CD4-positive, alpha-beta T cell treated with Interleukin-6 at 100 ng/mL for 8 hours (primary cell): Measurements from ENCODE around the gene OR6T1.

Experiments
- DNase-seq: peaks from one replicate; pipeline ENCODE4 v3.0.0-alpha.2; 2020; ENCODE audit warnings: mixed read lengths, low spot score

Gene OR6T1, protein sequence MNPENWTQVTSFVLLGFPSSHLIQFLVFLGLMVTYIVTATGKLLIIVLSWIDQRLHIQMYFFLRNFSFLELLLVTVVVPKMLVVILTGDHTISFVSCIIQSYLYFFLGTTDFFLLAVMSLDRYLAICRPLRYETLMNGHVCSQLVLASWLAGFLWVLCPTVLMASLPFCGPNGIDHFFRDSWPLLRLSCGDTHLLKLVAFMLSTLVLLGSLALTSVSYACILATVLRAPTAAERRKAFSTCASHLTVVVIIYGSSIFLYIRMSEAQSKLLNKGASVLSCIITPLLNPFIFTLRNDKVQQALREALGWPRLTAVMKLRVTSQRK

DNA sequence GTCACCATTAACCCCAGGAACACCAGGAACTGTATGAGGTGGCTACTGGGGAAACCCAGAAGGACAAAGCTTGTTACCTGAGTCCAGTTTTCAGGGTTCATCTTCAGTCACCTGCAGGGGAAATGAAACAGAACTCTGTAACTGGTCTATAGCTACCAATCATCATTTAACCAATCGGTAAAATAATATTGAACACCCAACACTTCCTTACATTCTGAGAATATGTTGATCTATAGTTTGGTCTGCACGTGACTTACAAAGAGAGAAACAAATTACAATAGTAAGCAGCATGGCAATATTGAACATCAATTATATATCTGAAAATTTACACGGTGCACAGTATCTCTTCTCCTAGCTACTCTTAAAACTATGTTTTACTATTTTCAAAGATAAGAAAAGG is at the start of gene OR6T1:
OR6T1 (minus strand) TSS at position 101 of the 400 bp plus-strand sequence; CDS start at position 101, 0 bp downstream.
- DNase-seq, result no peak

- DNase-seq, result no peak
These were observed 35.7 kb upstream of the OR6T1 start for GRCh38 chr11:123979311-123979710.

DNA sequence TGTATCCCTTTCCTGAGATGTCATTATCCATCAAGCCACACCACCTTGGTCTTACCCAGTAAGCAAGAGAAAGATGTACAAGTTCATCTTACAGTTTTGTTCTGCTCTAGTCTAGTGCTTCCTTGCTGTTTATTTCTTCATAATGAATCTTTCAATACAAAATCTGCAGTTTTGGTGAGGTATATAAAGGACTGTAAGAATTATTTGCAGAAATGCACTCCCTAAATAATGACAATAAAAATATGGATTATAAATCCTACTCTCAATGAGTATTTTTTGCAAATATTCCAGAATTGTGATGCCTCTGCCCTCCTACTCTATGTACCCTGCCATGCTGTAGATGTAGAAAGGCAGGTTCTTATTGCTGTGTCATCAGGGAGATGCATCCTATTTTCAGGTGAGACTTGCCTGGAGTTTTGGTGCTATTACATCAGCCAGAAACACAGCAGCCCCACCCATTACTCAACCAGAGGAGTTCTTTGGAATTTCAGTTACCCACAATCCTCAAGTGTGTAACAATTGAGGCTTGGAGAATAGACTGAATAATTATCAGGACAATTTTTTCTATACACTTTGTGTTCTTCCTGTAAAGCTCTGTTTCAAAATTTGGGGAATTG is 34.2 kb upstream of the OR6T1 start, which contains the start of gene OR10S1:
OR10S1 (minus strand) TSS at position 51 of the 617 bp plus-strand sequence. CDS start 117 bp downstream, outside the sequence.
- no peak for DNase-seq

DNA sequence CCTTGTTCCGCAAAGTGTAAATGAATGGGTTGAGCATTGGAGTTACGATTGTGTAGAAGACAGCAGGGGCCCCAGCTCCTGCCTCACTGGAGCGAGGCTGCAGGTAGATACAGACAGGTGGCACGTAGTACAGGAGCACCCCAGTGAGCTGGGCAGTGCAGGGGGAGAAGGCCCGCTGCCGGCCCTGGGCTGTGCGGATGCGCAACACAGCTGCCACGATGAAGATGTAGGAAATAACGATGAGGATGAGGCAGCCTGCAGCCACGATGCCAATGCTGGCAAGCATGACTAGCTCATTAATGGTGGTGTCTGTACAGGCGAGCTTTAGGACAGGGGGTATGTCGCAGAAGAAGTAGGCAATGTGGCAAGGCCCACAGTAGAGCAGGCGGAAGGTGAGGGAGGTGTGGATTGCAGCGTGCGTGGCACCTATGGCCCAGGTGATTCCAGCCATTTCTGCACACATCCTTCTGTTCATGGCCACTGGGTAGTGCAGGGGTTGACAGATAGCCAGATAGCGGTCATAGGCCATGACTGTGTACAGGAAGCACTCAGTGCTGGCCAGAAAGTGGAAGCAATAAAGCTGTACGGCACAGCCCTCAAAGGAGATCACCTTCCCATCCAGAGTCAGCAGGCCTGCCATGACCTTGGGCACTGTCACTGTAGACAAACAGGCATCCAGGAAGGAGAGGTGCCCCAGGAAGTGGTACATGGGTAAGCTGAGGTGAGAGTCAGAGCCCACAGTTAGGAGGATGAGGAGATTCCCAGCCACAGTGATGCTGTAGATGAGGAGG is 33.3 kb upstream of the OR6T1 start:
- DNase-seq, result no peak

- DNase-seq, result no peak
These were observed 30.2 kb upstream of the OR6T1 start for GRCh38 chr11:123973816-123974215.

DNA sequence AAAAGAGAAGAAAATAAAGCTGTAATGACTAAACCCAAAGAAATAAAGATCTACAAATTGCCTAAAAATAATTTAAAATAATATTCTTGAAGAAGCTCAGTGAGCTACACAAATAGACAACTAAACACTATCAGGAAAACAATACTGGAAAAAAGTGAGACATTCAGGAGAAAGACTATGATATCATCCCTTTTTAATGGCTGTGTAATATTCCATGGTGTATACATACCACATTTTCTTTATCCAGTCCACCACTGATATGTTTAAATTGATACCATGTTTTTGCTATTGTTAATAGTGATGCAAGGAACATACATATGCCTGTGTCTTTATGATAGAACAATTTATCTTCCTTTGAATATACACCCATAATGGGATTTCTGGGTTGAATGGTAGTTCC is 13.1 kb upstream of the OR6T1 start:
- no peak for DNase-seq

DNA sequence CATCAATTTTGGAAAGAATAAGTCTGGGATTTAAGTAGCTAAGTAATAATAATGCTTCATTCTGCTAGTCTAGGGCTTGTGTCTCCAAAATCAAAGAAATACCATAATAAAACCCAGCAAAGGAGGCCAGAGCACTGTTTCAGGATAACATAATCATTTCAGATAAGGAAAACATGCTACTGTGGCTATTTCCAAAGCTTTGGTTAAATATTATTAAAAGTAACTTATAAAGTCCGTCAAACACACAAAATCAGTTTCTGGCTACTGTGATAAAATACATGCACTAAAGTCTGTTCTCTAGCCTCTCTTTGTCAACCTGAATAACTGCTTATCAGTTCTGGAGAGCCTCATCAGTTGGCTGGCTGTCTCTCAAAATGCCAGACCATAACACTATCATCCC is 1.5 kb upstream of the OR6T1 start:
- no peak for DNase-seq

- DNase-seq, result no peak
These were observed 1.2 kb downstream of the OR6T1 start for GRCh38 chr11:123942413-123942812.

DNA sequence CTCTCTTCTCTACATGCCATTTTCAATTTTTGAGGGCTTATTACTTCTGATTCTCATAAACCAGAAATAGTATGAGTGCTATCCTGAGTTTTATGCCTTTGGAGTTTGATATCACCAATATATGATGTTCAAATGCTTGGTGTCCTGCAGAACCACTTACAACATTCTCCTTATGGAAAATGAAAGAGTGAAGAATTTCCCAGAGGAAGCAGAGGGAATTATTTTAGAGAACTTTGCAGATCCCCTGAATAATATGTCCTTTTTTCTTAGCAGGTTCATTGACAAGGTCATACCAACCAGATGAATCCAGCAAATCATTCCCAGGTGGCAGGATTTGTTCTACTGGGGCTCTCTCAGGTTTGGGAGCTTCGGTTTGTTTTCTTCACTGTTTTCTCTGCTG is 4.3 kb downstream of the OR6T1 start, which contains the start of gene OR4D5:
OR4D5 (plus strand) TSS at position 301 of the 400 bp plus-strand sequence; CDS start at position 301, 0 bp downstream.
- DNase-seq, result no peak

GRCh38 chr11:123924027-123924426 is 19.6 kb downstream of the OR6T1 start:
- no peak for DNase-seq

- no peak for DNase-seq
These were observed 22.7 kb downstream of the OR6T1 start for GRCh38 chr11:123920943-123921342.

DNA sequence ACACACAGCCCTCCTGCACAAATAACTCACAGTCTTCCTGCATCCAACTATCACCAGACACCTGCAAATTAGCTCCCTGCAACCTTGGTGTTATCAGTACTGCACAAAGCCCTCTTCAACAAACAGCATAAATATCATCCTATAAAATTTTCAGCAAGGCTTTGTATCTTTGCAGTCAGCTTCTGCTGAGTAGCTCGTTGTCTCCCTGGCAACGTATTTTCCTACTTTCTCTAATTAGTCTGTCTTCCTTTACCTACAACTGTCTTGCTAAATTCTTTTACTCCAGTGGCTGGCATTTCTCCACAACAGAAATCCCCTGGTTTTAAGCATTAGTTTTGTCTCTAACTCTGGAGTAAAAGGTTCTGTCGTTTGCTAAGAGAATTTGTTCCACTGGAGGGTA is 37.8 kb downstream of the OR6T1 start:
- no peak for DNase-seq

GRCh38 chr11:123904932-123905331 is 38.7 kb downstream of the OR6T1 start:
- DNase-seq, result no peak

- DNase-seq, result no peak
These were observed 39.7 kb downstream of the OR6T1 start for GRCh38 chr11:123903932-123904331.

DNA sequence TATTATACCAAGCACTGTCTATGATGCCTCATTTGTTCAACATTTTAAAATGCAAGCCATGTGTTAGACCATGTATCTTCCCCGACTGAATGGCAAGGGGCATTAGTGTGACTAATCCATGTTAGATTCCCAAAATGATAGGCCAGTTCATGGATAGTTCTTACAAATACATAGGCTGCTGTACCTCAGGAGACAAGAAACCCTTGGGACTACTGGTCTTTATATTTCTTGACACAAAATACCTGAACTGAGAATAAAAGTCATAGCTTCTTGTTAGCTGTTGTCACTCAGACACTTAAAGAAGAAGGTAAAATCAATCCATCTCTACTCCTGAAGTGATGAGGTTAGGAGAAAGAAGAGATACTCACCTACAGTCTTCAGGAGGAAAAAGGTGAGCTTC is 41.8 kb downstream of the OR6T1 start, which contains the start of gene OR8D4:
OR8D4 (plus strand) TSS at position 301 of the 400 bp plus-strand sequence. CDS start 4,265 bp downstream, outside the sequence.
- DNase-seq, result no peak

DNA sequence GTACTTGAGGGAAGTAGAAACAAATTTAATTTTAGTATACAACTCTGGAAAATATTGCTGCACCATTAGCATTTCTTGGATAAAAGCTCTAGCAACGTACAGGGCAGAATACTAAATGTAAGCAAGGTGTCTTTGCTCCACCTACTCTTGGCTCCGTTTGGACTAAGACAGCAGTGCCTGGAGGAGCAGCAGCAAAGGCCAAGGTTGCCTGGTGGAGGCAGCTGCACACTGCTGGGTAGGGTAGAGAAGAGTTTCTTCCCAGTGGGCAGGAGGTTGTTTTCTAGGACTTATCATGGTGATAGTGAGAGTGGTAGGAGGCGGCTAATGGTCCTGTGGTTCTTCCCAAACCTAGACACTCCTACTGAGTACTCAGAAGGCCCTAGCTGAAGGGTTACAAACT is 43.8 kb downstream of the OR6T1 start:
- no peak for DNase-seq
